Liver (tissue), 9 donors: ENCODE results near the gene ACTR10. TPM values are rescaled to one million over a fixed set of nuclear protein-coding genes. Genes with fewer than 3 reads are reported as not detected.

ENCODE experiments used
- DNase-seq: peaks from one replicate; pipeline ENCODE4 v3.0.0-alpha.2; 2017; ENCODE audit warnings: low spot score
- H3K27ac ChIP-seq, 2 donors: one replicate each; pipeline ENCODE4 v1.7.0; 2013; ENCODE audit warnings: inconsistent platforms in 2 of 2, low read length in 2 of 2, control low read depth in 1 of 2, low read depth in 1 of 2, mild to moderate bottlenecking in 1 of 2
- H3K27me3 ChIP-seq, 4 donors: one replicate each; pipeline versions ENCODE4 v1.6.1 to v1.7.0; 2013; ENCODE audit warnings: low read length in 3 of 4, inconsistent platforms in 1 of 4, mild to moderate bottlenecking in 1 of 4, moderate library complexity in 1 of 4; ENCODE audit not compliant: control insufficient read depth in 4 of 4, insufficient read depth in 4 of 4
- H3K36me3 ChIP-seq, 4 donors: one replicate each; pipeline versions ENCODE4 v1.6.1 to v1.7.0; 2013; ENCODE audit warnings: low read length in 3 of 4, mild to moderate bottlenecking in 3 of 4, low read depth in 1 of 4, moderate library complexity in 1 of 4; ENCODE audit not compliant: control insufficient read depth in 4 of 4, insufficient read depth in 3 of 4
- H3K4me1 ChIP-seq, 4 donors: one replicate each; pipeline versions ENCODE4 v1.6.1 to v1.7.0; 2013; ENCODE audit warnings: low read length in 3 of 4, mild to moderate bottlenecking in 3 of 4, moderate library complexity in 1 of 4; ENCODE audit not compliant: control insufficient read depth in 4 of 4, insufficient read depth in 4 of 4
- H3K4me3 ChIP-seq, 3 donors: one replicate each; pipeline versions ENCODE4 v1.6.1 to v1.7.0; 2013; ENCODE audit warnings: low read length in 3 of 3, control low read depth in 1 of 3, low read depth in 1 of 3, mild to moderate bottlenecking in 1 of 3
- H3K9ac ChIP-seq, 2 donors: one replicate each; pipeline ENCODE4 v1.7.0; 2013; ENCODE audit warnings: low read length in 2 of 2, mild to moderate bottlenecking in 2 of 2, moderate library complexity in 2 of 2, control low read depth in 1 of 2, low read depth in 1 of 2
- H3K9me3 ChIP-seq, 4 donors: one replicate each; pipeline versions ENCODE4 v1.6.1 to v1.7.0; 2013; ENCODE audit warnings: low read length in 3 of 4; ENCODE audit not compliant: control insufficient read depth in 4 of 4
- EGR1 ChIP-seq, 2 donors: IDR thresholded peaks; 2 replicates each; pipeline ENCODE4 v1.6.1; 2016 to 2018; ENCODE audit warnings: antibody characterized with exemption in 2 of 2, low read depth in 2 of 2
- FOXA2 ChIP-seq: IDR thresholded peaks from 2 replicates; pipeline ENCODE4 v1.6.1; 2016; ENCODE audit warnings: antibody characterized with exemption
- GABPA ChIP-seq, 2 donors: IDR thresholded peaks in 1 of 2; conservative IDR thresholded peaks in 1 of 2; 2 replicates each; pipeline ENCODE4 v1.6.1; 2016; ENCODE audit warnings: antibody characterized with exemption in 2 of 2, mild to moderate bottlenecking in 1 of 2, moderate library complexity in 1 of 2
- HNF4A ChIP-seq, 2 donors: conservative IDR thresholded peaks; 2 replicates each; pipeline ENCODE4 v1.6.1; 2016; ENCODE audit warnings: antibody characterized with exemption in 2 of 2, mild to moderate bottlenecking in 2 of 2
- HNF4G ChIP-seq: IDR thresholded peaks from 2 replicates; pipeline ENCODE4 v1.6.1; 2016; ENCODE audit warnings: antibody characterized with exemption
- JUND ChIP-seq, 2 donors: IDR thresholded peaks; 2 replicates each; pipeline ENCODE4 v1.6.1; 2016; ENCODE audit warnings: antibody characterized with exemption in 2 of 2
- NR2F2 ChIP-seq: IDR thresholded peaks from 2 replicates; pipeline ENCODE4 v1.6.1; 2016; ENCODE audit warnings: antibody characterized with exemption
- RAD21 ChIP-seq, 2 donors: IDR thresholded peaks; 2 replicates each; pipeline ENCODE4 v1.6.1; 2016; ENCODE audit warnings: antibody characterized with exemption in 2 of 2, mild to moderate bottlenecking in 2 of 2
- RXRA ChIP-seq, 2 donors: IDR thresholded peaks; 2 replicates each; pipeline ENCODE4 v1.6.1; 2017 to 2018; ENCODE audit warnings: antibody characterized with exemption in 2 of 2, mild to moderate bottlenecking in 1 of 2
- SP1 ChIP-seq: IDR thresholded peaks from 2 replicates; pipeline ENCODE4 v1.6.1; 2018; ENCODE audit warnings: antibody characterized with exemption, mild to moderate bottlenecking
- TAF1 ChIP-seq: conservative IDR thresholded peaks from 2 replicates; pipeline ENCODE4 v1.6.1; 2016; ENCODE audit warnings: antibody characterized with exemption, mild to moderate bottlenecking
- YY1 ChIP-seq: IDR thresholded peaks from 2 replicates; pipeline ENCODE4 v1.6.1; 2016; ENCODE audit warnings: antibody characterized with exemption, mild to moderate bottlenecking
- WGBS: extraction: QIAGEN DNeasy Blood & Tissue Kit; methylation state at CpG from one replicate; pipeline ENCODE4 v1.1.7; 2013; 5-methylcytosine and 5-hydroxymethylcytosine counted together
- polyA plus RNA-seq, 2 donors: library from polyadenylated mRNA; stranded (reverse) in 1 of 2; unstranded in 1 of 2; fragments of 200-250 nt in 1 of 2; fragments of >200 nt in 1 of 2; fragmentation: Nextera tagmentation in 1 of 2; extraction: Ambion mirVana in 1 of 2; gene quantifications; one replicate each; pipeline versions ENCODE4 v1.2.1 to v1.2.3, GENCODE V29; 2013 to 2015
- total RNA-seq, 2 donors: library from RNA; depleted of rRNA; stranded (reverse); fragments of >200 nt; gene quantifications; one replicate each; pipeline ENCODE4 v1.2.3, GENCODE V29; 2014
- TF ChIP-seq, protein P1 (sequence below): IDR thresholded peaks from 2 replicates; pipeline ENCODE4 v1.6.1; 2016; ENCODE audit warnings: antibody characterized with exemption
- TF ChIP-seq, protein P2 (sequence below): IDR thresholded peaks from 2 replicates; pipeline ENCODE4 v1.6.1; 2016; ENCODE audit warnings: antibody characterized with exemption
- TF ChIP-seq, protein P3 (sequence below): IDR thresholded peaks from 2 replicates; pipeline ENCODE4 v1.6.1; 2016; ENCODE audit warnings: antibody characterized with exemption, mild to moderate bottlenecking
- TF ChIP-seq, protein P4 (sequence below): IDR thresholded peaks from 2 replicates; pipeline ENCODE4 v1.6.1; 2016; ENCODE audit warnings: antibody characterized with exemption
- donor health status: healthy.
- donor health status: healthy.
- donor health status: healthy.
- donor health status: healthy.
- donor health status: healthy.

ACTR10 gene
- total and polyA plus RNA-seq, 4 donors = 19.2 to 42.0 (median 25.2) TPM

DNA sequence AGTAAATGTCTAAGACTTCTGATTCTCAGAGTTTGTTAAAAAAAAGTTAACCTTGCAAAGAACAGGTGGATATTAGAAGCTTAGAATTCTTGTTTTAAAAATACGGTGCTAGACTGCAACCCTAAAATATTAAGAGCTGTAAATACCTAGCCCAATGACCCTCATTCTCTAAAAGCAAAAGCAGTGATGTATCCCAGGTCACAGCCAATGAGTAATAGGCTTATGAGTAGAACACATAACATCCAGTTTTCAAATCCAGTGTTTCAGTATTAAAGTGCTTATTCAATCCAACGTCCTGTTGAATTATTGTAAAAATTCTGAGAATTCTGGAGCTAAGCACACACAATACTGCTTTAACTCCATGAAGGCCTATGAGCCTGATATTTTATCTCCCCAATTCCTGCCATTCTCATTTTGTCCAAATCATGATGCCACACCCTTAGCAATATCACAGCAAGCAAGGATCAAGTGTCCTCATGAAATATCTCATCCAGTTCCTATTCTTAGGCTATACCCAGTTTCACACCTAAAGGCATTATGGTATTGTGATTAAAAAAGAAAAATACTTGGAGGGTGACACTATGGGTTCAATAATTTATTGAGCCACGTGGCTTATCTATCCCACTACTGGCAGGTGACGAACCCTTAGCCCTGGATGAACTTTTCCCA, 83.1 kb downstream of the ACTR10 start:
- Histone ChIP-seq H3K27ac (peak overlapping the region; percentile 10 to 35), H3K36me3 (peaks cover 3 to 19% (median 13%) of the 10 kb centered on the region in 4 donors), H3K9me3 (no peaks in the 10 kb centered on the region), H3K4me1 (peaks cover 15 to 58% (median 51%) of the 10 kb centered on the region in 4 donors), H3K9ac (no peak overlapping the region), H3K4me3 (no peak overlapping the region), H3K27me3 (no peaks in the 10 kb centered on the region)
- WGBS = 45% methylated on average over 4 of the region's 4 CpGs
- DNase-seq = no peak
- TF ChIP-seq EGR1 (IDR thresholded peaks at IDR 0.05; ENCODE audit: low read depth in 2 of 2) (no peak), RAD21 (IDR thresholded peaks at IDR 0.05) (no peak), TAF1 (no peak), JUND (IDR thresholded peaks at IDR 0.05) (no peak), RXRA (IDR thresholded peaks at IDR 0.05) (peak in 1 of 2 donors; percentile 14)
- TF ChIP-seq, protein P1, sequence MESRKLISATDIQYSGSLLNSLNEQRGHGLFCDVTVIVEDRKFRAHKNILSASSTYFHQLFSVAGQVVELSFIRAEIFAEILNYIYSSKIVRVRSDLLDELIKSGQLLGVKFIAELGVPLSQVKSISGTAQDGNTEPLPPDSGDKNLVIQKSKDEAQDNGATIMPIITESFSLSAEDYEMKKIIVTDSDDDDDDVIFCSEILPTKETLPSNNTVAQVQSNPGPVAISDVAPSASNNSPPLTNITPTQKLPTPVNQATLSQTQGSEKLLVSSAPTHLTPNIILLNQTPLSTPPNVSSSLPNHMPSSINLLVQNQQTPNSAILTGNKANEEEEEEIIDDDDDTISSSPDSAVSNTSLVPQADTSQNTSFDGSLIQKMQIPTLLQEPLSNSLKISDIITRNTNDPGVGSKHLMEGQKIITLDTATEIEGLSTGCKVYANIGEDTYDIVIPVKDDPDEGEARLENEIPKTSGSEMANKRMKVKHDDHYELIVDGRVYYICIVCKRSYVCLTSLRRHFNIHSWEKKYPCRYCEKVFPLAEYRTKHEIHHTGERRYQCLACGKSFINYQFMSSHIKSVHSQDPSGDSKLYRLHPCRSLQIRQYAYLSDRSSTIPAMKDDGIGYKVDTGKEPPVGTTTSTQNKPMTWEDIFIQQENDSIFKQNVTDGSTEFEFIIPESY = no peak

DNA sequence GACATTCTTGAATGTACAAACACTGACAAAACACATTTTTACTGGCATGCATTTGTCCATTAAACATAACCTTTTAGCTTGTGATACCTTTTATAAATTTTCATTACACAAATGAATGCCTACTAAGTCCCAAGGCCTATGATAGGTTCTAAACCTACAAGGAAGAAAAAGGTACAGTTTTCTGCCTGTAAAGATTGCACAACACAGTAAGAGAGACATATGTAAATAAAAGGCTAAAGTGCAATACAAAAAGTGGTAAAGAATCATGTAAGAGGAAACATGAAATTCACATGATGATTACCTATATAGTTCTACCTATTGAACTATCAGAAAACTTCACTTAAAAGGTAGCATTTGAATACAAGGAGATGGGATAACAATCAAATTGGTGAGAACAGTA, 83.8 kb downstream of the ACTR10 start:
- DNase-seq = no peak
- no peak overlapping the region for H3K4me3 ChIP-seq
- H3K9me3 ChIP-seq = no peaks in the 10 kb centered on the region
- peak in 1 of 2 donors; percentile 59 for TF ChIP-seq HNF4A (conservative IDR thresholded peaks at IDR 0.05)
- TF ChIP-seq FOXA2 = peak; percentile 7
- TF ChIP-seq JUND (IDR thresholded peaks at IDR 0.05) = no peak
- H3K27ac ChIP-seq = peak overlapping the region in 1 of 2 donors; percentile 10
- peaks cover 2 to 20% (median 14%) of the 10 kb centered on the region in 4 donors for H3K36me3 ChIP-seq
- H3K9ac ChIP-seq = no peak overlapping the region
- H3K27me3 ChIP-seq = no peaks in the 10 kb centered on the region
- H3K4me1 ChIP-seq = peaks cover 15 to 64% (median 57%) of the 10 kb centered on the region in 4 donors

DNA sequence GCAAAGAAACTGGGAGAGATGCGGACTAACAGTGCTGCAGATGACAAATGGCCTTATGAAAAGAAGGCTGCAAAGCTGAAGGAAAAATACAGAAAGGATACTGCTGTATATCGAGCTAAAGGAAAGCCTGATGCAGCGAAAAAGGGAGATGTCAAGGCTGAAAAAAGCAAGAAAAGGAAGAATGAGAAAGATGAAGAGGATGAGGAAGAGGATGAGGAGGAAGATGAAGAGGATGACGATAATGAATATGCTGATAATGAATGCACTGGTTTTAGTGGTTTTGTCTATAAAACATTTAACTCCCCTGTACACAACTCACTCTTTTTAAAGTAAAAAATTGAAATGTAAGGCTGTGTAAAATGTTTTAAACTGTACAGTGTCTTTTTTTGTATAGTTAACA, 85.2 kb downstream of the ACTR10 start:
- Histone ChIP-seq H3K9ac (no peak overlapping the region), H3K27ac (no peak overlapping the region), H3K9me3 (no peaks in the 10 kb centered on the region), H3K27me3 (no peaks in the 10 kb centered on the region), H3K36me3 (peaks cover 2 to 24% (median 17%) of the 10 kb centered on the region in 4 donors), H3K4me3 (no peak overlapping the region), H3K4me1 (peaks cover 19 to 77% (median 71%) of the 10 kb centered on the region in 4 donors)
- DNase-seq = no peak
- WGBS = 93% methylated on average over 4 of the region's 4 CpGs
- TF ChIP-seq, protein P2, sequence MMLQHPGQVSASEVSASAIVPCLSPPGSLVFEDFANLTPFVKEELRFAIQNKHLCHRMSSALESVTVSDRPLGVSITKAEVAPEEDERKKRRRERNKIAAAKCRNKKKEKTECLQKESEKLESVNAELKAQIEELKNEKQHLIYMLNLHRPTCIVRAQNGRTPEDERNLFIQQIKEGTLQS = no peak
- TF ChIP-seq, protein P3, sequence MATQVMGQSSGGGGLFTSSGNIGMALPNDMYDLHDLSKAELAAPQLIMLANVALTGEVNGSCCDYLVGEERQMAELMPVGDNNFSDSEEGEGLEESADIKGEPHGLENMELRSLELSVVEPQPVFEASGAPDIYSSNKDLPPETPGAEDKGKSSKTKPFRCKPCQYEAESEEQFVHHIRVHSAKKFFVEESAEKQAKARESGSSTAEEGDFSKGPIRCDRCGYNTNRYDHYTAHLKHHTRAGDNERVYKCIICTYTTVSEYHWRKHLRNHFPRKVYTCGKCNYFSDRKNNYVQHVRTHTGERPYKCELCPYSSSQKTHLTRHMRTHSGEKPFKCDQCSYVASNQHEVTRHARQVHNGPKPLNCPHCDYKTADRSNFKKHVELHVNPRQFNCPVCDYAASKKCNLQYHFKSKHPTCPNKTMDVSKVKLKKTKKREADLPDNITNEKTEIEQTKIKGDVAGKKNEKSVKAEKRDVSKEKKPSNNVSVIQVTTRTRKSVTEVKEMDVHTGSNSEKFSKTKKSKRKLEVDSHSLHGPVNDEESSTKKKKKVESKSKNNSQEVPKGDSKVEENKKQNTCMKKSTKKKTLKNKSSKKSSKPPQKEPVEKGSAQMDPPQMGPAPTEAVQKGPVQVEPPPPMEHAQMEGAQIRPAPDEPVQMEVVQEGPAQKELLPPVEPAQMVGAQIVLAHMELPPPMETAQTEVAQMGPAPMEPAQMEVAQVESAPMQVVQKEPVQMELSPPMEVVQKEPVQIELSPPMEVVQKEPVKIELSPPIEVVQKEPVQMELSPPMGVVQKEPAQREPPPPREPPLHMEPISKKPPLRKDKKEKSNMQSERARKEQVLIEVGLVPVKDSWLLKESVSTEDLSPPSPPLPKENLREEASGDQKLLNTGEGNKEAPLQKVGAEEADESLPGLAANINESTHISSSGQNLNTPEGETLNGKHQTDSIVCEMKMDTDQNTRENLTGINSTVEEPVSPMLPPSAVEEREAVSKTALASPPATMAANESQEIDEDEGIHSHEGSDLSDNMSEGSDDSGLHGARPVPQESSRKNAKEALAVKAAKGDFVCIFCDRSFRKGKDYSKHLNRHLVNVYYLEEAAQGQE = no peak
- no peak for TF ChIP-seq YY1
- TF ChIP-seq RAD21 (IDR thresholded peaks at IDR 0.05) = no peak
- no peak for TF ChIP-seq GABPA (IDR thresholded peaks at IDR 0.05 in 1 of 2, conservative IDR thresholded peaks at IDR 0.05 in 1 of 2)
- no peak for TF ChIP-seq RXRA (IDR thresholded peaks at IDR 0.05)
- TF ChIP-seq SP1 = no peak
- TF ChIP-seq, protein P4, sequence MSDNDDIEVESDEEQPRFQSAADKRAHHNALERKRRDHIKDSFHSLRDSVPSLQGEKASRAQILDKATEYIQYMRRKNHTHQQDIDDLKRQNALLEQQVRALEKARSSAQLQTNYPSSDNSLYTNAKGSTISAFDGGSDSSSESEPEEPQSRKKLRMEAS = no peak
- TF ChIP-seq NR2F2 = no peak
- TF ChIP-seq HNF4A (conservative IDR thresholded peaks at IDR 0.05) = no peak
- no peak for TF ChIP-seq HNF4G
- no peak for TF ChIP-seq JUND (IDR thresholded peaks at IDR 0.05)
